ENCODE measurements around the gene COQ4.
A peak's percentile ranks its signal among the peaks of the same experiment; 100 is the strongest.

The COQ4 gene

DNA sequence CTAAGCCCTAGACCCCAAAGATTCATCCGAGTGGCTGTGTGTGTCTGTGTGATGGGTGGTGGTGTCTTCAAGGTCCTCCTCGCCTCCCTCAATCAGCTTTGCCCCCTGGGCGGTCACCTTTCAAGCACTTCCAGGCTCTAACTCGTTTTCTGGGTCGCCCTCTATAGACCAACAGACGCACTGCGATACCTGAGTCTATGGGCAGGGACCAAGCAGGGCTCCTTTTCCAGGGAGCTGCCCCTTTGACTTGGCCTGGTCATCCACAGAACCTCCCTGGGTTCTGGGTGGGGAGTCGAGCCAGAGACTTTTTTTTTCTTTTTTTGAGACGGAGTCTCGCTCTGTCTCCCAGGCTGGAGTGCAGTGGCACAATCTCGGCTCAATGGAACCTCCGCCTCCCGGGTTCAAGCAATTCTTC lies 18.8 kb downstream of the COQ4 start:
- no peaks in the 10 kb centered on the region; the same call in 1 of the 2 replicates for H3K36me3 ChIP-seq (ENCODE audit: insufficient read depth, low read length)
- peak overlapping the region; percentile 73 for H3K9ac ChIP-seq (ENCODE audit: low read depth, low read length)
- H3K9me3 ChIP-seq (ENCODE audit: control insufficient read depth, insufficient read depth, low read length), result no peaks in the 10 kb centered on the region
- no peaks in the 10 kb centered on the region for H3K4me1 ChIP-seq (ENCODE audit: insufficient read depth, low read length)

DNA sequence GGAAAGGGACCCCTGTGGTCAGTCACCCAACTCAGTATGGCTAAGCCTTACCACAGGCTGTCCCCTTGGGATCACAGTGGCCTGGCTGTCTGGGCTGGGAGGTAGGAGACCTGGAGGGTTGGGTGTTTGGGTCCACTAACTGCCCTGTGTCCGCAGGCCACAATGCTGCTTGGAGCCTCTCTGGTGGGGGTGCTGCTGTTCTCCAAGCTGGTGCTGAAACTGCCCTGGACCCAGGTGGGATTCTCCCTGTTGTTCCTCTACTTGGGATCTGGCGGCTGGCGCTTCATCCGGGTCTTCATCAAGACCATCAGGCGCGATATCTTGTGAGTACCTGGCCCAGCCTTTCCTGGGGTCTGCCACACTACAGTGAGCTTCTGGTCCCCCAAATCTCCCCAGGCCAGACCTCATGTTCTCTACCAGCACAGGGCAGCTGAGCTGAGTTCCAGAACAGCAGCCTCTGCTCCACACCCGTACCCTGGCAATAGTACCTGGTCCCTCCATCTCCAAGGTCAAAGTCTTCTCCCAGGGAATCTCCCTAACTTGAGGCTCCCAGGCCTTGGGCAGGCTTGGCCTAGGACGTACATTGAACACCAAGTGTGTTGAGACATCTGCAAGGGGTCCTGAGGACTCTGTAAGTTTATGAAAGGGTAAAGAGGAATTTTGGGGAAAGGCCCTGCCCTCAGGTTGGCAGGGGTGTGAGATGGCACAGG lies 20.5 kb downstream of the COQ4 start:
- Histone ChIP-seq H3K9ac (ENCODE audit: low read depth, low read length) (no peak overlapping the region), H3K4me1 (ENCODE audit: insufficient read depth, low read length) (no peaks in the 10 kb centered on the region), H3K36me3 (ENCODE audit: insufficient read depth, low read length) (no peaks in the 10 kb centered on the region; the same call in none of the 2 replicates), H3K9me3 (ENCODE audit: control insufficient read depth, insufficient read depth, low read length) (no peaks in the 10 kb centered on the region)

DNA sequence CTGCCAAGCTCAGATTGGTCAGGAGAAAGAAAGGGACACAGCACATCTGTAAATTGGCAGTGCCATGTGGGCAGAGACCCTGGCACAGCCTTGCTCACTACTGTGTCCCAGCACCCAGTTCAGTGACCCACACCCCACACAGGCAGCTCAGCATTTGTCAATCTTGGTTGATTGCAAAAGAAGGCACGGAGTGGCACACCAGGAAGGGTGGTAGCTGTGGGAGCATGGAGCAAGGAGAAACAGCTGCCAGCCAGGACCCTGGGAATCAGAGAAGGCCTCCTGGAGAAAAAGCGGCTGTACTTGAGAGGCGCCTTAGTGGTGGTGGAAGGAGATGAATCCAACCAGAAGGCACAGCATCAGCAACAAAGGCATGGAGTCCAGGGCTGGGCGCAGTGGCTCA lies 21.2 kb downstream of the COQ4 start:
- no peaks in the 10 kb centered on the region; the same call in none of the 2 replicates for H3K36me3 ChIP-seq (ENCODE audit: insufficient read depth, low read length)
- H3K9ac ChIP-seq (ENCODE audit: low read depth, low read length), result no peak overlapping the region
- H3K9me3 ChIP-seq (ENCODE audit: control insufficient read depth, insufficient read depth, low read length), result no peaks in the 10 kb centered on the region
- H3K4me1 ChIP-seq (ENCODE audit: insufficient read depth, low read length), result no peaks in the 10 kb centered on the region

DNA sequence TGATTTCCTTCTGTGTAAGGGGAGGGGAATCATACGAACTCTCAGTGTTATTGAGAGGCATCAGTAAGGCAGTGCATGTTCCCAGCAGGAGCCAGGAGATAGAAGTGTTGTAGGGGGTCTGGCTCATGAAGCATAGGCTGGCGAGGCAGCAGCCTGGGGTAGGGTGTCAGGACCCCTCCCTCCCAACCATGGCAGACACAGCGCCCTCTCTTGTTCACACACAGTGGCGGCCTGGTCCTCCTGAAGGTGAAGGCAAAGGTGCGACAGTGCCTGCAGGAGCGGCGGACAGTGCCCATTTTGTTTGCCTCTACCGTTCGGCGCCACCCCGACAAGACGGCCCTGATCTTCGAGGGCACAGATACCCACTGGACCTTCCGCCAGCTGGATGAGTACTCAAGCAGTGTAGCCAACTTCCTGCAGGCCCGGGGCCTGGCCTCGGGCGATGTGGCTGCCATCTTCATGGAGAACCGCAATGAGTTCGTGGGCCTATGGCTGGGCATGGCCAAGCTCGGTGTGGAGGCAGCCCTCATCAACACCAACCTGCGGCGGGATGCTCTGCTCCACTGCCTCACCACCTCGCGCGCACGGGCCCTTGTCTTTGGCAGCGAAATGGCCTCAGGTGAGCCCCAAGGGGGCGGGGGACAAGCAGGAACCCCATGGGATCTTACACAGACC lies 22.4 kb downstream of the COQ4 start:
- Histone ChIP-seq H3K9me3 (ENCODE audit: control insufficient read depth, insufficient read depth, low read length) (no peaks in the 10 kb centered on the region), H3K36me3 (ENCODE audit: insufficient read depth, low read length) (no peaks in the 10 kb centered on the region; the same call in none of the 2 replicates), H3K4me1 (ENCODE audit: insufficient read depth, low read length) (no peaks in the 10 kb centered on the region), H3K9ac (ENCODE audit: low read depth, low read length) (no peak overlapping the region)

DNA sequence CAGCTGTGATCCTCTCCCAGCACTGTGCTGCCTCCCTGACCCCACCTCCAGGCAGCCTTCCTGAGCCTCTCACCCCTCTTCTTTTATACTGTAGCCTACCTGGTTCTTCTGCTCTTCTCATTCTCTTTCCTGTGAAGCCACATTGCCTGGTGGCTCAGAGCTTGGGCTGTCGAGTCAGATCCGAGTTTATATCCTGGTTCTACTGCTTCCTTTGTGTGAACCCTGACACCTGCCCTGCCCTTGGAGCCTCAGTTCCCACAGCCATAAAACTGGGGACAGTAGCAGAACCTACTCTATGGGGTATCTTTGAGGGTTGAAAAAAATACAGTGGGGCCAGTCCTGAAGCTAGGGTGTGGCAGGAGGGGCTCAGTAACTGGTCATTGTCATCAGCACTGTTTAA lies 26.5 kb downstream of the COQ4 start:
- no peaks in the 10 kb centered on the region for H3K9me3 ChIP-seq (ENCODE audit: control insufficient read depth, insufficient read depth, low read length)
- H3K36me3 ChIP-seq (ENCODE audit: insufficient read depth, low read length), result no peaks in the 10 kb centered on the region; the same call in 1 of the 2 replicates
- no peak overlapping the region for H3K9ac ChIP-seq (ENCODE audit: low read depth, low read length)
- no peaks in the 10 kb centered on the region for H3K4me1 ChIP-seq (ENCODE audit: insufficient read depth, low read length)

DNA sequence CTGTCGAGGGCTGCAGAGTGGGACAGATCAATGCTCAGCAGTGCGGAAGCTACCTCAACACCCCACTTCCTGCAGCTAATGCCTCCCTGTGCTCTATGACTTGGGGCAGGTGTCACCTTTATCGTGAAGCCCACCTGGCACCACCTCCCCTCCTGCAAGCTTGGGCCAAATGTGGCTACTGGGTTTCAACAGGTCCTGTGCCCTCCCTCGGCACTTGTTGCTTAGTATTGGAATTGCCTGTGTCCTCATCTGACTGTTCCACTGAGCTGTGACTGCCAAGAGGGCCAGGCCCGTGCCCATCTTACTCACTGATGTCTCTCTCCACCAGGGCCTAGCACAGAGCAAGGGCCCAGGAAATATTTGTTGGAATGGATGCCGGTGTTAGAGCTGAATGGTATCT lies 27.1 kb downstream of the COQ4 start:
- Histone ChIP-seq H3K4me1 (ENCODE audit: insufficient read depth, low read length) (no peaks in the 10 kb centered on the region), H3K9me3 (ENCODE audit: control insufficient read depth, insufficient read depth, low read length) (no peaks in the 10 kb centered on the region), H3K36me3 (ENCODE audit: insufficient read depth, low read length) (no peaks in the 10 kb centered on the region; the same call in 1 of the 2 replicates), H3K9ac (ENCODE audit: low read depth, low read length) (no peak overlapping the region)

DNA sequence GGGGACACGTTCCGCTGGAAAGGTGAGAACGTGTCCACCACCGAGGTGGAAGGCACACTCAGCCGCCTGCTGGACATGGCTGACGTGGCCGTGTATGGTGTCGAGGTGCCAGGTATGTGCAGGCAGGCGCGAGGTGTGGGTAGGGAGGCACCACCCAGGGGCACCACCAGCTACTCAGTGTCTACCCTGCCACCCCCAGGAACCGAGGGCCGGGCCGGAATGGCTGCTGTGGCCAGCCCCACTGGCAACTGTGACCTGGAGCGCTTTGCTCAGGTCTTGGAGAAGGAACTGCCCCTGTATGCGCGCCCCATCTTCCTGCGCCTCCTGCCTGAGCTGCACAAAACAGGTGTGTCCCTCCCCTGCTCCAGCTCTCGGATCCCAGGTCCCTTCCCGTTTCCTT lies 32.8 kb downstream of the COQ4 start:
- H3K9ac ChIP-seq (ENCODE audit: low read depth, low read length), result no peak overlapping the region

DNA sequence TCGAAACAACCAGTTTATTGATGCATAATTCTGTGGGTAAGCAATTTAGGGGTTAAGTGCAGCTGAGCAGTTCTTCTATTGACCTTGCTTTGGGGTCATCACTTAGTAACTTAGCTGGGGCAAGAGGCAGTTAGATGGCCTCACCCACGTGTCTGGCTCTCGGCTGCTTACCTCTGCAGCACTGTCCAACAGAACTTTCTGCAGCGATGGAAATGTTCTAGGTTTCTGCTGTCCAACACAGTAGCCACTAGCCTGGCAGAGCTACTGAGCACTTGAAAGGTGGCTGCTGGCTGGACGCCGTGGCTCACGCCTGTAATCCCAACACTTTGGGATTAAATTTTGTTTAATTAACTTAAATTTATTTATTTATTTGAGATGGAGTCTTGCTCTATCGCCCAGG lies 35.5 kb downstream of the COQ4 start:
- Histone ChIP-seq H3K36me3 (ENCODE audit: insufficient read depth, low read length) (no peaks in the 10 kb centered on the region; the same call in 1 of the 2 replicates), H3K4me1 (ENCODE audit: insufficient read depth, low read length) (peaks cover 8% of the 10 kb centered on the region; the same call in 1 of the 2 replicates), H3K9ac (ENCODE audit: low read depth, low read length) (no peak overlapping the region), H3K9me3 (ENCODE audit: control insufficient read depth, insufficient read depth, low read length) (no peaks in the 10 kb centered on the region)

More for the DNA sequence above, 32.8 kb downstream of the COQ4 start:
- Histone ChIP-seq H3K36me3 (ENCODE audit: insufficient read depth, low read length) (no peaks in the 10 kb centered on the region; the same call in 1 of the 2 replicates), H3K4me1 (ENCODE audit: insufficient read depth, low read length) (no peaks in the 10 kb centered on the region), H3K9me3 (ENCODE audit: control insufficient read depth, insufficient read depth, low read length) (no peaks in the 10 kb centered on the region)

DNA sequence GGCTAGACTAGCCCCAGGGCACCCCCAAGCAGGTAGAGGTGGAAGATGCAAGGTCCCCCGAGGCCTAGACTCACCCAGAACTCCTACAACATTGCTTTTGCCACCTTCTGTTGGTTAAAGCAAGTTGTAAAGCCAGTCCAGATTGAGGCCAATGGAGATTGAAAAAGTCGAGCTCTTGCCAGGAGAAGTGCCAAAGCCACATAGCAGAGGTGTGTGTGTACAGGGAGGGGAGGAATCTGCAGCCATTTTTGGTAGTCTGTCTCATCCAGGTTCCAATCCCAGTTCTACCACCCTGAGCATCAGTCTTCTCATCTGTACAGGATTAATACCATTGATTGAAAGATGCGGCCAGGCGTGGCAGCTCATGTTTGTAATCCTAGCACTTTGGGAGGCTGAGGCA lies 36.2 kb downstream of the COQ4 start:
- no peaks in the 10 kb centered on the region for H3K9me3 ChIP-seq (ENCODE audit: control insufficient read depth, insufficient read depth, low read length)
- no peaks in the 10 kb centered on the region; the same call in 1 of the 2 replicates for H3K36me3 ChIP-seq (ENCODE audit: insufficient read depth, low read length)
- H3K4me1 ChIP-seq (ENCODE audit: insufficient read depth, low read length), result peaks cover 8% of the 10 kb centered on the region
- H3K9ac ChIP-seq (ENCODE audit: low read depth, low read length), result no peak overlapping the region

DNA sequence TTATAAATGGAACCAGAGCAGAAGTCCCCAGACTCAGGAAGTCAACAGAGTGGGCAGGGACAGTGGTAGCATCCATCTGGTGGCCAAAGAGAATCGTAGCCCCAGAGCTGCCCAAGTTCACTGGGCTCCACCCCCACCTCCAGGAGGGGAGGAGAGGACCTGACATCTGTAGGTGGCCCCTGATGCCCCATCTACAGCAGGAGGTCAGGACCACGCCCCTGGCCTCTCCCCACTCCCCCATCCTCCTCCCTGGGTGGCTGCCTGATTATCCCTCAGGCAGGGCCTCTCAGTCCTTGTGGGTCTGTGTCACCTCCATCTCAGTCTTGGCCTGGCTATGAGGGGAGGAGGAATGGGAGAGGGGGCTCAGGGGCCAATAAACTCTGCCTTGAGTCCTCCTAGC lies 38.2 kb downstream of the COQ4 start:
- Histone ChIP-seq H3K36me3 (ENCODE audit: insufficient read depth, low read length) (no peaks in the 10 kb centered on the region; the same call in 1 of the 2 replicates), H3K9me3 (ENCODE audit: control insufficient read depth, insufficient read depth, low read length) (no peaks in the 10 kb centered on the region), H3K4me1 (ENCODE audit: insufficient read depth, low read length) (peaks cover 23% of the 10 kb centered on the region), H3K9ac (ENCODE audit: low read depth, low read length) (no peak overlapping the region)

DNA sequence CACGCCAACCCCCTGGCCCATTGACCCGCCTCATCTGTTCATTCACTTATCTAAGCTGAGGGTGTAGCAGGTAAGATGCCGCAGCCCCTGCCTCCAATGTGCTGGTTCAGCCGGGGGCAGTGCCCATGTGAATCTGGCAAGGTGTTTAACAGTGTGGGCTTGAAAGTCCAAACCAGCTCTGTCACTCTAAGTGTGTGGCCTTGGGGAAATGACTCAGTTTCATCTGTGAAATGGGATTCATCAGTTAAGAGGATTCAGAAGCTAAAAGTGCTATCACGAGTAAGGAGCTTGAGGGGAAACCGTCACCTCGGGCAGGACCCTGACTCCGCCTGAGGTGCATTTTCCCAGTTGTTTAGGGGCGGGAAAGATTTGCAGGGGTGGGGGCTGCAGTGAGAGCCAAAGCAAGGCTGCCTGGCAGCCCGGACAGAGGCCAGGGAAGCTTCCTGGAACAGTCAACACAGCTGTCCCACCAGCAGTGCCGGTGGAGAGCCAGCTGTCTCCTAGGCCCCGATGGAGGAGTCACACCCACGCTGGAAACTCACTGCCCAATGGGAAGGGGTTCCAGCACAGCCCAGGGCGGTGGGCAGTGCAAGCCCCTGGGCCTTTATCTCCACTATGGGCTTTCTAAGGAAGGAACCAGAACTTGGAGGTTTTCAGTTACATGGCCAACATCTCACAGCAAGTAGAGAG lies 38.8 kb downstream of the COQ4 start:
- no peak overlapping the region for H3K9ac ChIP-seq (ENCODE audit: low read depth, low read length)
- H3K4me1 ChIP-seq (ENCODE audit: insufficient read depth, low read length), result peaks cover 23% of the 10 kb centered on the region
- H3K9me3 ChIP-seq (ENCODE audit: control insufficient read depth, insufficient read depth, low read length), result no peaks in the 10 kb centered on the region
- no peaks in the 10 kb centered on the region; the same call in 1 of the 2 replicates for H3K36me3 ChIP-seq (ENCODE audit: insufficient read depth, low read length)

DNA sequence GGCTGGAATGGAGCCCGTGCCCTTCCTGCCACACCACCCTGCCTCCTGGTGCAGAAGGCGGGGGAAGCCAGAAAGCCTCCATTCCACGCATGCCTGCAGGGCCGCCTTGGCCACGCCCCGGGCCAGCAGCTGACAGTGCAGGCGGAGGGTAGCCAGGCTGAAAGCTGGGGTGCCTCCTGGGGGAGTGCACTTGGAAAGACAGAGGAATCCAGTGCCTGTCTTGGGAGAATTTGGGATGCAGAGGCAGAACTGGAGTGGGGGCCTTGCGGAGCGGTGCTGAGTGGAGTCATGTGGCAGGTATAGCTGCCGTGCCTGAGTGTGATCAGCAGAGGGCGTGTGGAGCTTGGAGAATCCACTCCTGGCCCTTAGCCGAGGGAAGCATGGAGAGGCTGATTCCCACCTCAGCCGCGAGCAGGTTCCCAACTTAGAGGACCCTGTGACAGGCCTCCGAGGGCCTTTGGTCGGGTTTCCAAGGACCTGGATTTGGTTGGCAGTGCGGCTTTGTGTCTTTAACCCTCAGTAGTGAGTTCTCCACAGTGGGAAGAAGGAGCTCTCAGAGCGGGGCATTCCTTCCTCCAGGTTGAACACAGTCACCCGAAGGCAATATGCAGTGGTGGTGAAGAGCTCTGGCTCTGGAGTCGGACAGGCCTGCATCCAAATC lies 39.5 kb downstream of the COQ4 start:
- Histone ChIP-seq H3K9me3 (ENCODE audit: control insufficient read depth, insufficient read depth, low read length) (no peaks in the 10 kb centered on the region), H3K4me1 (ENCODE audit: insufficient read depth, low read length) (peaks cover 23% of the 10 kb centered on the region), H3K36me3 (ENCODE audit: insufficient read depth, low read length) (no peaks in the 10 kb centered on the region; the same call in 1 of the 2 replicates), H3K9ac (ENCODE audit: low read depth, low read length) (no peak overlapping the region)

DNA sequence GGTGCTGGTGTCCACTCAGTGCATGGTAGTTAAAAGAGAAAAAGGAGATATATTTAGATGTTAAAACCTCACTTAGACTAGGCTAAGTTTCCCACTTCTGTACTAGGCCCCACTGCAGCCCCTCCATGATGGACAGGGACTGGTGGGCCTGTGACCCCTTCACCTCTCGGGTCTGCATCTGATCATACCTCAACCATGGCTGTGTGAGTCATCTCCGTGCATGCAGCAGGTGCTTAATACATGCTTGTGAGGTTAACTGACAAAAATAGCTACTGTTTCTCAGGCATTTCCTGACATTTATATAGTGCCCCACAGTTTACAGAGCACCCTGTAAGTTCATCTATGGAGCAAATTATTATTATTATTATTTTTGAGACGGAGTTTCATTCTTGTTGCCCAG lies 40.1 kb downstream of the COQ4 start:
- H3K9ac ChIP-seq (ENCODE audit: low read depth, low read length), result no peak overlapping the region
- no peaks in the 10 kb centered on the region for H3K9me3 ChIP-seq (ENCODE audit: control insufficient read depth, insufficient read depth, low read length)
- no peaks in the 10 kb centered on the region; the same call in 1 of the 2 replicates for H3K36me3 ChIP-seq (ENCODE audit: insufficient read depth, low read length)
- H3K4me1 ChIP-seq (ENCODE audit: insufficient read depth, low read length), result peaks cover 23% of the 10 kb centered on the region

DNA sequence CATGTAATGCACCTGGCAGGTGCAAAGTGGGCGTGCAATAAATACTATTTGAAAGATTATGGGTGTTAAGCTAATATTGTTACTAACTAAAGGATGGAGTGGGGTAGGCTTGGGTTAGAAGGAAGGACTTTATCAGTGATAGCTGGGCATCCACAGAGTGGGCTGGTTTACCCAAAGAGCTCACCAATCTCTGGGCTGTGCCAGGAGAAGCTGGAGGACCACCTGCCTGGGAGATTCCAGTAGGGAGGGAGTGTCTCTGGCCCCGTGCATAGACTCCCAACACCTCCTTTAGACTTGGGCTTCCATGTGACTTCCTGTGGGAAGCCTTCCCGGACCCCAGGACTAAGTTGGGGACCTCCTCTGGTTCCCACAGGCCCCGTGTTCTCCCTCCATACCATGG lies 42.9 kb downstream of the COQ4 start:
- Histone ChIP-seq H3K9ac (ENCODE audit: low read depth, low read length) (peak overlapping the region; percentile 45), H3K4me1 (ENCODE audit: insufficient read depth, low read length) (peaks cover 23% of the 10 kb centered on the region)

More for the DNA sequence above, 42.9 kb downstream of the COQ4 start:
- Histone ChIP-seq H3K9me3 (ENCODE audit: control insufficient read depth, insufficient read depth, low read length) (no peaks in the 10 kb centered on the region), H3K36me3 (ENCODE audit: insufficient read depth, low read length) (no peaks in the 10 kb centered on the region)

Data from ES-I3 (cell line).